ENCODE data around the gene SMAD9. TPM values are rescaled to one million over a fixed set of nuclear protein-coding genes. Genes with fewer than 3 reads are reported as not detected.

The SMAD9 gene
- total and polyA plus RNA-seq, 9 of the 15 experiments (the other 6 are each of a cell fraction or from before 2014, with no cell fraction given), result 0.02 to 0.08 (median 0.03) TPM; not detected in 4

DNA sequence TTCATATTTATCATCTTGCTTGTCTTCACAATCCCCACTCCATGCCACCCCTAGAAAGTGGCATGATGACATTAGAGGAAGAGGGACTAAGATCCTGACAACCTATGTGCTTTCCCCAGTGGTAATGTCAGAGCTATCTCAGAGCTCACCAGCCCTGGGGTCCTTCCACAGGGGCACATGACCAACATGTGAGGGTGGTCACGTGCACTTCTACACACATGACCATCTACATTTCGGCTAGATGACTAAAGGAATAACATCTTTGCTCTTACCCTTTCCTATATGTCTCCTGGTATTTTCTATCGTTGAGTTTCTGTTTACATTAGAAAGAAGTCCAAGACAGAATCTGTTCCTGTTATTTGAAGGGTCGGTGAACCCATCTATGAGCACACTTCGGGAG is 54.8 kb downstream of the SMAD9 start (continued):
- TF ChIP-seq GTF2A2 (tag; IDR thresholded peaks at IDR 0.05), result no peak
- TF ChIP-seq RAD51 (IDR thresholded peaks at IDR 0.05; ENCODE audit: borderline replicate concordance, low read depth), result peak; percentile 76; the same call in 1 of the 2 replicates

DNA sequence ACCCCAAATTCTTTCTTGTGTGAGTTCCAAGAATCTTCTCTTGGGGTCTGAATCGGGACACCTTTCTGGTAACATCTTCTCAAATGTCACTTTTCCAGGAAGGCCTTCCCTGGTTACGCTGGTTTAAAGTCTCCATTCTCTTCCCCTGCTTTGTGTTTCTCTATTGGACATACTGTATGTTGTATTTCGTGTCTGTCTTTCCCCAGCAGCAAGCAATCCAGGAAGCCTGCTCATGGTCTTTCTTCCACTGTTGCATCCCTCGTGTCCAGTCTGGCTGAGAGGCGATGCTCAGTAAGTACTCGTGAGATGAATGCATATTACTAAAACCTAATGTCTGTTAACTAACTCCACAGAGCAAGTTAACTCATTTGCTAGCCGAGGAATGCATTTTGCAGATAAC is 57.3 kb downstream of the SMAD9 start:
- in situ Hi-C loops (cut with MboI), result no loop called here
- peaks cover 5 to 8% of the 10 kb centered on the region in 2 experiments; a peak in 4 of 5 replicates for H3K27me3 ChIP-seq (ENCODE audit: control insufficient read depth in 2 of 2, insufficient read depth in 2 of 2, low read length in 2 of 2)
- ChIA-PET CTCF (ENCODE audit: low intra/inter-chr PET ratio) (no interaction called here), POLR2A (no interaction called here)
- ATAC-seq (peak; percentile 54), FAIRE-seq (no peak), DNase-seq (ENCODE audit: extremely low read depth in 1 of 4, low spot score in 3 of 4) (no peak)
- no peaks in the 10 kb centered on the region for H3K79me2 ChIP-seq (ENCODE audit: control insufficient read depth, insufficient read depth, low read length)
- intact Hi-C loops (cut with micrococcal nuclease), result no loop called here
- no TSS peak for BruUV-seq (replicated peaks)
- no peaks in the 10 kb centered on the region for H3K9me1 ChIP-seq (ENCODE audit: control insufficient read depth, insufficient read depth, low read length)
- no peak overlapping the region for H3K9ac ChIP-seq (ENCODE audit: insufficient read depth in 1 of 2, low read depth in 2 of 2, low read length in 2 of 2)
- peak overlapping the region; percentile 24; the same call in 1 of the 2 replicates for H3K4me2 ChIP-seq (ENCODE audit: insufficient read depth, low read length)
- H3K4me3 ChIP-seq, result no peak overlapping the region
- TF ChIP-seq CEBPB (tag; IDR thresholded peaks at IDR 0.05) (no peak), HMGN3 (IDR thresholded peaks at IDR 0.05; ENCODE audit: borderline replicate concordance, extremely low read depth, insufficient read length, low read depth, low read length) (no peak)
- TF ChIP-seq, protein P1, sequence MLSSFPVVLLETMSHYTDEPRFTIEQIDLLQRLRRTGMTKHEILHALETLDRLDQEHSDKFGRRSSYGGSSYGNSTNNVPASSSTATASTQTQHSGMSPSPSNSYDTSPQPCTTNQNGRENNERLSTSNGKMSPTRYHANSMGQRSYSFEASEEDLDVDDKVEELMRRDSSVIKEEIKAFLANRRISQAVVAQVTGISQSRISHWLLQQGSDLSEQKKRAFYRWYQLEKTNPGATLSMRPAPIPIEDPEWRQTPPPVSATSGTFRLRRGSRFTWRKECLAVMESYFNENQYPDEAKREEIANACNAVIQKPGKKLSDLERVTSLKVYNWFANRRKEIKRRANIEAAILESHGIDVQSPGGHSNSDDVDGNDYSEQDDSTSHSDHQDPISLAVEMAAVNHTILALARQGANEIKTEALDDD (IDR thresholded peaks at IDR 0.05), result peak; percentile 78
- H3K36me3 ChIP-seq (ENCODE audit: control insufficient read depth, insufficient read depth, low read length), result no peaks in the 10 kb centered on the region
- no peaks in the 10 kb centered on the region for H4K20me1 ChIP-seq (replicated peaks; ENCODE audit: control insufficient read depth, insufficient read depth, low read length)
- peak overlapping the region; percentile 38; the same call in 1 of the 2 replicates for H2AFZ ChIP-seq (ENCODE audit: low read depth, low read length)
- no peak overlapping the region for H3K27ac ChIP-seq (ENCODE audit: extremely low read depth, low read depth, low read length)
- H3K4me1 ChIP-seq (replicated peaks in 1 of 2; ENCODE audit: control insufficient read depth in 2 of 2, insufficient read depth in 2 of 2, low read length in 2 of 2), result 0 out of 5 replicates have a peak, but pooled peaks cover 0 to 6% of the 10 kb centered on the region in 2 experiments
- H3K9me3 ChIP-seq (replicated peaks; ENCODE audit: control insufficient read depth, insufficient read depth, low read depth, low read length), result no peaks in the 10 kb centered on the region
- 3% methylated on average over 7 of the region's 7 CpGs for WGBS (ENCODE audit: insufficient coverage, low coverage, missing lambda C conversion rate)

Data from K562 (cell line).